K562 (cell line): ENCODE data around the gene TRIO. TPM values are rescaled to one million over a fixed set of nuclear protein-coding genes. Genes with fewer than 3 reads are reported as not detected.

Experiments
- ATAC-seq: fragments of 200-7000 bp; cut with Tn5 transposase; 3 replicates; pipeline ENCODE4 v1.9.1; 2020; ENCODE audit warnings: moderate library complexity
- BruUV-seq: library from RNA; stranded (reverse); fragments of 400-500 nt; replicated peaks from 2 replicates; lab custom pipeline; 2021; lab: Mats Ljungman, UMichigan
- CTCF ChIA-PET: fragments of 300-600 bp; formaldehyde crosslinking; extraction: SDS; loops from one replicate; lab custom pipeline; 2021; ENCODE audit warnings: low intra/inter-chr PET ratio; lab: Yijun Ruan, JAX
- POLR2A ChIA-PET: fragments of 300-600, 350-650 bp; sonication (Branson Sonifier 250); formaldehyde crosslinking; extraction: SDS; loops from one replicate; lab custom pipeline; 2021; ENCODE audit warnings: antibody characterized with exemption, inconsistent platforms; lab: Yijun Ruan, JAX
- DNase-seq, 4 experiments: peaks; one replicate each; pipeline versions ENCODE4 v3.0.0 to v3.0.0-alpha.2; 2011 to 2018; ENCODE audit warnings: low spot score in 3 of 4, mixed read lengths in 3 of 4; ENCODE audit errors: extremely low read depth in 1 of 4
- FAIRE-seq: peaks from 2 replicates; lab custom pipeline; 2011; peaks lifted over from hg19 to GRCh38; lab: Jason Lieb, UNC
- H2AFZ ChIP-seq: 2 replicates; pipeline ENCODE4 v1.6.0; 2011; ENCODE audit warnings: low read depth, low read length, control low read depth, inconsistent platforms
- H3K27ac ChIP-seq: fragments of 200-600 bp; 3 replicates; pipeline ENCODE4 v1.8.0; 2011; ENCODE audit warnings: low read depth, mild to moderate bottlenecking, control low read depth, inconsistent platforms, low read length, moderate library complexity, mixed read lengths; ENCODE audit errors: extremely low read depth
- H3K27me3 ChIP-seq, 2 experiments: fragments of 300-600 bp in 1 of 2; 2 replicates in 1 of 2; 3 replicates in 1 of 2; pipeline versions ENCODE4 v1.6.0 to v1.8.0; 2011; ENCODE audit warnings: inconsistent platforms in 2 of 2, low read length in 2 of 2, mild to moderate bottlenecking in 1 of 2, mixed read lengths in 1 of 2, moderate library complexity in 1 of 2; ENCODE audit not compliant: control insufficient read depth in 2 of 2, insufficient read depth in 2 of 2
- H3K36me3 ChIP-seq: fragments of 300-600 bp; 3 replicates; pipeline ENCODE4 v1.8.0; 2011; ENCODE audit warnings: mild to moderate bottlenecking, low read length, inconsistent platforms; ENCODE audit not compliant: control insufficient read depth, insufficient read depth
- H3K4me1 ChIP-seq, 2 experiments: fragments of 200-600 bp in 1 of 2; replicated peaks in 1 of 2; 2 replicates in 1 of 2; 3 replicates in 1 of 2; pipeline versions ENCODE4 v1.5.1 to v1.8.0; 2011; ENCODE audit warnings: inconsistent platforms in 2 of 2, low read length in 2 of 2, mild to moderate bottlenecking in 1 of 2, mixed read lengths in 1 of 2, moderate library complexity in 1 of 2; ENCODE audit not compliant: control insufficient read depth in 2 of 2, insufficient read depth in 2 of 2
- H3K4me2 ChIP-seq: 2 replicates; pipeline ENCODE4 v1.6.1; 2011; ENCODE audit warnings: low read length, control low read depth, inconsistent platforms, mixed read lengths; ENCODE audit not compliant: insufficient read depth
- H3K4me3 ChIP-seq: fragments of 200-600 bp; sonication (generic), shearing (Covaris generic); 2 replicates; pipeline ENCODE4 v1.5.1; 2016; ENCODE audit warnings: control low read depth, inconsistent platforms
- H3K79me2 ChIP-seq: fragments of 200-600 bp; 3 replicates; pipeline ENCODE4 v1.8.0; 2011; ENCODE audit warnings: low read length, inconsistent platforms; ENCODE audit not compliant: control insufficient read depth, insufficient read depth
- H3K9ac ChIP-seq, 2 experiments: 2 replicates each; pipeline versions ENCODE4 v1.6.0 to v1.6.1; 2011; ENCODE audit warnings: low read depth in 2 of 2, low read length in 2 of 2, control low read depth in 1 of 2, inconsistent platforms in 1 of 2, mild to moderate bottlenecking in 1 of 2, mixed read lengths in 1 of 2; ENCODE audit not compliant: insufficient read depth in 1 of 2
- H3K9me1 ChIP-seq: one replicate; pipeline ENCODE4 v1.6.0; 2011; ENCODE audit warnings: inconsistent platforms, mild to moderate bottlenecking, low read length, moderate library complexity; ENCODE audit not compliant: control insufficient read depth, insufficient read depth
- H3K9me3 ChIP-seq: replicated peaks from 2 replicates; pipeline ENCODE4 v1.5.1; 2011; ENCODE audit warnings: low read depth, low read length, inconsistent platforms; ENCODE audit not compliant: control insufficient read depth, insufficient read depth
- H4K20me1 ChIP-seq: replicated peaks from 2 replicates; pipeline ENCODE4 v1.6.1; 2011; ENCODE audit warnings: low read length, inconsistent platforms, mixed read lengths; ENCODE audit not compliant: control insufficient read depth, insufficient read depth
- CBFA2T3 ChIP-seq: fragments of 450-650 bp; IDR thresholded peaks from 2 replicates; pipeline ENCODE4 v1.6.1; 2017
- CHD4 ChIP-seq: fragments of 200-600 bp; sonication (generic); IDR thresholded peaks from 3 replicates; pipeline ENCODE4 v1.6.1; 2012; ENCODE audit warnings: low read depth, mild to moderate bottlenecking, mixed read lengths, low read length, inconsistent platforms; ENCODE audit not compliant: insufficient read depth, insufficient replicate concordance, poor library complexity, severe bottlenecking
- HDAC3 ChIP-seq: fragments of 450-650 bp; IDR thresholded peaks from 2 replicates; pipeline ENCODE4 v1.6.1; 2018; ENCODE audit warnings: borderline replicate concordance, mild to moderate bottlenecking, moderate library complexity; ENCODE audit not compliant: partially characterized antibody
- ZKSCAN1 ChIP-seq: fragments of 150-350 bp; IDR thresholded peaks from 2 replicates; pipeline ENCODE4 v1.6.1; 2016; ENCODE audit warnings: low read depth, low read length
- ZNF717 ChIP-seq: fragments of 250-450 bp; sonication (Bioruptor Pico); IDR thresholded peaks from 2 replicates; pipeline ENCODE4 v1.5.0; 2021
- ZNF77 ChIP-seq: fragments of 250-450 bp; sonication (Bioruptor Pico); IDR thresholded peaks from 2 replicates; pipeline ENCODE4 v1.5.0; 2020
- WGBS: fragments of 100-300 bp; shearing (Covaris generic); methylation state at CpG from one replicate; pipeline ENCODE4 v1.1.6; 2016; ENCODE audit warnings: low coverage, mixed read lengths; ENCODE audit not compliant: insufficient coverage; ENCODE audit errors: missing lambda C conversion rate; 5-methylcytosine and 5-hydroxymethylcytosine counted together
- in situ Hi-C: fragments of 300-500 bp; cut with MboI; formaldehyde crosslinking; loops from 4 replicates; pipeline ENCODE4 v1.15.0; 2018; ENCODE audit warnings: inconsistent platforms, mixed read lengths
- intact Hi-C: fragments of 100-400 bp; cut with micrococcal nuclease; formaldehyde crosslinking; loops from 2 replicates; pipeline ENCODE4 v1.14.2; 2022
- polyA plus RNA-seq, 8 experiments: library from polyadenylated mRNA; depleted of rRNA in 4 of 8; stranded (reverse) in 5 of 8; unstranded in 3 of 8; fragments of >200 nt; fragmentation: Nextera tagmentation in 2 of 8; fragmentation: Illumina TruSeq in 1 of 8; extraction: Ambion mirVana in 2 of 8; extraction: Trizol in 1 of 8; gene quantifications; 2 replicates each; pipeline versions ENCODE4 v1.2.1 to v1.2.3, GENCODE V29; 2011 to 2014; ENCODE audit warnings: inconsistent platforms in 1 of 8, missing spikeins in 1 of 8
- total RNA-seq, 7 experiments: library from RNA; depleted of rRNA in 6 of 7; stranded (reverse); fragments of >200 nt in 6 of 7; fragmentation: Illumina TruSeq in 2 of 7; extraction: Trizol in 2 of 7; gene quantifications; 2 replicates each; pipeline versions ENCODE4 v1.2.1 to v1.2.3, GENCODE V29; 2011 to 2021; ENCODE audit warnings: low replicate concordance in 1 of 7
- TF ChIP-seq, protein P1 (sequence below): IDR thresholded peaks from 2 replicates; pipeline ENCODE4 v1.6.1; 2011; ENCODE audit not compliant: insufficient read length; ENCODE audit errors: extremely low read depth
- TF ChIP-seq, protein P2 (sequence below), 2 experiments: fragments of 450-650 bp in 1 of 2; sonication (generic) in 1 of 2; formaldehyde crosslinking in 1 of 2; IDR thresholded peaks in 1 of 2; conservative IDR thresholded peaks in 1 of 2; 2 replicates each; pipeline versions ENCODE4 v1.6.1 to v1.8.1; 2016 to 2023; ENCODE audit warnings: mild to moderate bottlenecking in 2 of 2, moderate library complexity in 2 of 2, inconsistent platforms in 1 of 2, missing genetic modification reagents in 1 of 2

TRIO gene
- total and polyA plus RNA-seq, 9 of the 15 experiments (the other 6 are each of a cell fraction or from before 2014, with no cell fraction given): 0.24 to 5.0 (median 1.1) TPM

DNA sequence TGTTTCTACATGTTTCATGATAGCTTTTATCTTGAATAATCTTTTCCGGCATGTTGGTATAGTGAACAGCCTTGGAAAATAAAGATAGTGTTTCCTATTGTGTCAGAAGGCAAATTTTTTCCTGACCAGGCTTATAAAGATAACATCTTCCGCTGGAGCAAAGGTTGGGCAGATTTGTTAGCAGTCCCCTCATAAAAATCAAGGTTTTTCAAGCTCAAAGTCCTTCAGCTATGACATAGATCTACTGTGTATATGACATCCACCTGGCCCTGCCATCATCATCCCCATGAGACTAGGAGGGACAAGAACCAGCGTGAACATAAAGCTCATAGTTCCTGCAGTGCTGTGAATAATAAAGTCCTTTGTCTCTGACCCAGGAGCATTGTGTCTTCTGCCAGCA, 408.1 kb downstream of the TRIO start:
- Histone ChIP-seq H3K4me2 (no peak overlapping the region), H4K20me1 (no peaks in the 10 kb centered on the region), H3K9me3 (no peaks in the 10 kb centered on the region), H3K4me3 (no peak overlapping the region), H3K36me3 (no peaks in the 10 kb centered on the region), H3K9ac (no peak overlapping the region), H3K27me3 (no peaks in the 10 kb centered on the region; a peak in 1 of 5 replicates), H3K4me1 (no peaks in the 10 kb centered on the region), H2AFZ (no peak overlapping the region), H3K79me2 (no peaks in the 10 kb centered on the region), H3K27ac (no peak overlapping the region), H3K9me1 (no peaks in the 10 kb centered on the region)
- FAIRE-seq: no peak
- CTCF ChIA-PET: no interaction called here
- ATAC-seq: no peak
- no peak for TF ChIP-seq CHD4
- in situ Hi-C loops (no loop called here), intact Hi-C loops (no loop called here)
- POLR2A ChIA-PET: no interaction called here
- 0% methylated on average over 3 of the region's 3 CpGs for WGBS
- no TSS peak for BruUV-seq
- DNase-seq: no peak

DNA sequence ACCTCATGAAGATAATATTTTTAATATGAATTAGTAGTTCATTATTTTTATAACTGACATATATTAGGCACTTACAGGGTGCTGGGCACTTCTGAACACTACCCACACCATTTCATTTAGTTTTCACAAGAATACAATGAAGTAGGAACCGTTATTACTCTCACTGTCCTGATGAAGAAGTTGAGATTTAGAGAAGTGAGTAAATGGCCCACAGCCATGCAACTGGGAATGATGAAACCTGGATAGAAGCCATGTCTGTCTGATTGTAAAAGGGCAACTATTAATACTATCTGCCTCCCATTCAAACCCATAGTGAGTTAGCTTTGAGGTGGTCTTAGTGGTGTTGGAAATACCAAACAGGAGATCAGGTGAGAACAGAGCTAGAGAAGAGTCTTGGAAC, 408.9 kb downstream of the TRIO start:
- H2AFZ ChIP-seq: no peak overlapping the region
- no peaks in the 10 kb centered on the region for H3K36me3 ChIP-seq
- H3K9me3 ChIP-seq: no peaks in the 10 kb centered on the region
- WGBS: 0% methylated on average over 1 of the region's 1 CpG
- no peaks in the 10 kb centered on the region for H3K79me2 ChIP-seq
- intact Hi-C loops (no loop called here), in situ Hi-C loops (no loop called here)
- H3K4me1 ChIP-seq: no peaks in the 10 kb centered on the region
- H4K20me1 ChIP-seq: no peaks in the 10 kb centered on the region
- ChIA-PET POLR2A (no interaction called here), CTCF (interaction anchor here (0.5 kb wide), 1 partner anchor 122 kb away, joined by 3 read pairs; no protein-coding TSS in a partner anchor)
- no peak overlapping the region for H3K4me2 ChIP-seq
- no peak overlapping the region for H3K27ac ChIP-seq
- ATAC-seq (no peak), DNase-seq (no peak), FAIRE-seq (no peak)
- no peak overlapping the region for H3K4me3 ChIP-seq
- no peak overlapping the region for H3K9ac ChIP-seq
- BruUV-seq: no TSS peak
- no peaks in the 10 kb centered on the region for H3K9me1 ChIP-seq
- H3K27me3 ChIP-seq: no peaks in the 10 kb centered on the region; a peak in 1 of 5 replicates
- TF ChIP-seq, protein P1, sequence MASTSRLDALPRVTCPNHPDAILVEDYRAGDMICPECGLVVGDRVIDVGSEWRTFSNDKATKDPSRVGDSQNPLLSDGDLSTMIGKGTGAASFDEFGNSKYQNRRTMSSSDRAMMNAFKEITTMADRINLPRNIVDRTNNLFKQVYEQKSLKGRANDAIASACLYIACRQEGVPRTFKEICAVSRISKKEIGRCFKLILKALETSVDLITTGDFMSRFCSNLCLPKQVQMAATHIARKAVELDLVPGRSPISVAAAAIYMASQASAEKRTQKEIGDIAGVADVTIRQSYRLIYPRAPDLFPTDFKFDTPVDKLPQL: no peak
- TF ChIP-seq ZNF717 (CRISPR knock-in tag) (no peak), CBFA2T3 (no peak), ZNF77 (CRISPR knock-in tag) (no peak), HDAC3 (no peak), ZKSCAN1 (no peak)
- TF ChIP-seq, protein P2, sequence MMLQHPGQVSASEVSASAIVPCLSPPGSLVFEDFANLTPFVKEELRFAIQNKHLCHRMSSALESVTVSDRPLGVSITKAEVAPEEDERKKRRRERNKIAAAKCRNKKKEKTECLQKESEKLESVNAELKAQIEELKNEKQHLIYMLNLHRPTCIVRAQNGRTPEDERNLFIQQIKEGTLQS (IDR thresholded peaks at IDR 0.05): no peak
- TF ChIP-seq, protein P2 (CRISPR knock-in tag; conservative IDR thresholded peaks at IDR 0.05): no peak
